ENCODE data around the gene TMEM179B. TPM values are rescaled to one million over a fixed set of nuclear protein-coding genes. Genes with fewer than 3 reads are reported as not detected.
A peak's percentile ranks its signal among the peaks of the same experiment; 100 is the strongest.

TMEM179B gene
- total and polyA plus RNA-seq, 9 of the 15 experiments (the other 6 are each of a cell fraction or from before 2014, with no cell fraction given) = 27.7 to 105 (median 37.0) TPM

GRCh38 chr11:62771144-62772021 lies 15.8 kb upstream of the TMEM179B start, which contains the start of gene TAF6L (continued):
- TF ChIP-seq RERE (CRISPR knock-in tag; IDR thresholded peaks at IDR 0.05; ENCODE audit: borderline replicate concordance) (no peak), NFXL1 (CRISPR knock-in tag; IDR thresholded peaks at IDR 0.05) (no peak), ZNF592 (IDR thresholded peaks at IDR 0.05) (0 out of 2 replicates have a peak, but pooled peaks have one; percentile 69), EGR1 (conservative IDR thresholded peaks at IDR 0.05) (peak; percentile 98), ZNF655 (CRISPR knock-in tag; IDR thresholded peaks at IDR 0.05) (no peak), FOXP4 (CRISPR knock-in tag; IDR thresholded peaks at IDR 0.05; ENCODE audit: borderline replicate concordance) (no peak), GMEB1 (CRISPR knock-in tag; IDR thresholded peaks at IDR 0.05) (peak; percentile 43; the same call in 1 of the 2 replicates)
